CD4-positive, alpha-beta T cell treated with Interleukin-4 for 1 hour (primary cell): Measurements from ENCODE around the gene LILRA5.
"Not testable (repeated sequence)": the region's sequence is repeated elsewhere in the genome, so short reads cannot be mapped to it uniquely, and the experiment has no call there.

Experiments
- DNase-seq, 2 donors: peaks; one replicate each; pipeline ENCODE4 v3.0.0-alpha.2; 2020 to 2022

LILRA5 gene

GRCh38 chr19:54299515-54299914 is 13.5 kb downstream of the LILRA5 start:
- no peak for DNase-seq

GRCh38 chr19:54299126-54299498 is 13.9 kb downstream of the LILRA5 start:
- DNase-seq, result no peak

GRCh38 chr19:54298357-54299125 is 14.4 kb downstream of the LILRA5 start:
- no peak for DNase-seq

- DNase-seq, result no peak
Measured at GRCh38 chr19:54297759-54298305, 15.1 kb downstream of the LILRA5 start.

GRCh38 chr19:54294539-54294938 is 18.4 kb downstream of the LILRA5 start:
- no peak for DNase-seq

GRCh38 chr19:54289160-54289559 is 23.8 kb downstream of the LILRA5 start:
- not testable (repeated sequence) for DNase-seq

GRCh38 chr19:54287456-54287855 is 25.5 kb downstream of the LILRA5 start:
- DNase-seq, result no peak

- not testable (repeated sequence) for DNase-seq
Measured at GRCh38 chr19:54286283-54286682, 26.7 kb downstream of the LILRA5 start.

GRCh38 chr19:54285427-54286056 is 27.4 kb downstream of the LILRA5 start:
- DNase-seq, result peak in 1 of 2 donors; percentile 70

GRCh38 chr19:54282686-54283470 is 30.1 kb downstream of the LILRA5 start:
- DNase-seq, result peak in 1 of 2 donors; percentile 37

- DNase-seq, result not testable (repeated sequence)
Measured at GRCh38 chr19:54281729-54282075, 31.3 kb downstream of the LILRA5 start.

GRCh38 chr19:54281007-54281728 is 31.8 kb downstream of the LILRA5 start, which contains the start of gene LILRB2:
LILRB2 (minus strand) TSS chr19:54281110; CDS start chr19:54280496, 614 bp downstream.
- peak in 1 of 2 donors; percentile 36 for DNase-seq

GRCh38 chr19:54280441-54280840 is 32.5 kb downstream of the LILRA5 start:
- peak in 1 of 2 donors; percentile 44 for DNase-seq

GRCh38 chr19:54280025-54280424 is 32.9 kb downstream of the LILRA5 start:
- not testable (repeated sequence) for DNase-seq

- DNase-seq, result no peak
Measured at GRCh38 chr19:54279406-54279962, 33.5 kb downstream of the LILRA5 start.

GRCh38 chr19:54278571-54279195 is 34.3 kb downstream of the LILRA5 start:
- DNase-seq, result not testable (repeated sequence)

GRCh38 chr19:54278056-54278455 is 34.9 kb downstream of the LILRA5 start:
- DNase-seq, result not testable (repeated sequence)

GRCh38 chr19:54277111-54277615 is 35.8 kb downstream of the LILRA5 start:
- DNase-seq, result not testable (repeated sequence)

- DNase-seq, result no peak
Measured at GRCh38 chr19:54275951-54276350, 37.0 kb downstream of the LILRA5 start.

GRCh38 chr19:54274516-54274915 is 38.5 kb downstream of the LILRA5 start:
- not testable (repeated sequence) for DNase-seq

GRCh38 chr19:54273821-54274220 is 39.1 kb downstream of the LILRA5 start:
- no peak for DNase-seq
